Ramos (cell line): ENCODE measurements around the gene DCC.

Source experiments
- in situ Hi-C: fragments of 300-500 bp; cut with MboI; formaldehyde crosslinking; loops from one replicate; pipeline ENCODE4 v1.14.3; 2022; ENCODE audit warnings: low sequenced_read_pairs; ENCODE audit not compliant: unreplicated experiment

DCC gene

GRCh38 chr18:52747869-52748268 lies 407.9 kb downstream of the DCC start:
- in situ Hi-C loops = no loop called here

- in situ Hi-C loops = no loop called here
Measured at GRCh38 chr18:52748343-52748742, 408.3 kb downstream of the DCC start.

GRCh38 chr18:52749542-52749941 lies 409.5 kb downstream of the DCC start:
- in situ Hi-C loops = no loop called here

GRCh38 chr18:52750995-52751394 lies 411.0 kb downstream of the DCC start:
- in situ Hi-C loops = no loop called here

GRCh38 chr18:52764316-52764715 lies 424.3 kb downstream of the DCC start:
- in situ Hi-C loops = no loop called here

GRCh38 chr18:52766002-52766545 lies 426.1 kb downstream of the DCC start:
- in situ Hi-C loops = no loop called here

GRCh38 chr18:52781113-52781512 lies 441.1 kb downstream of the DCC start:
- in situ Hi-C loops = no loop called here

GRCh38 chr18:52791321-52791720 lies 451.3 kb downstream of the DCC start:
- in situ Hi-C loops = no loop called here

GRCh38 chr18:52812834-52813233 lies 472.8 kb downstream of the DCC start:
- in situ Hi-C loops = no loop called here

GRCh38 chr18:52813635-52814416 lies 473.8 kb downstream of the DCC start:
- in situ Hi-C loops = no loop called here

- in situ Hi-C loops = no loop called here
Measured at GRCh38 chr18:52815651-52816050, 475.7 kb downstream of the DCC start.

- in situ Hi-C loops = no loop called here
Measured at GRCh38 chr18:52816121-52816520, 476.1 kb downstream of the DCC start.

GRCh38 chr18:52822160-52822559 lies 482.2 kb downstream of the DCC start:
- in situ Hi-C loops = no loop called here

GRCh38 chr18:52824126-52824525 lies 484.1 kb downstream of the DCC start:
- in situ Hi-C loops = no loop called here

GRCh38 chr18:52826994-52827393 lies 487.0 kb downstream of the DCC start:
- in situ Hi-C loops = no loop called here

- in situ Hi-C loops = no loop called here
Measured at GRCh38 chr18:52829320-52829719, 489.3 kb downstream of the DCC start.

- in situ Hi-C loops = no loop called here
Measured at GRCh38 chr18:52829876-52830405, 489.9 kb downstream of the DCC start.

GRCh38 chr18:52844323-52844722 lies 504.3 kb downstream of the DCC start:
- in situ Hi-C loops = no loop called here

- in situ Hi-C loops = no loop called here
Measured at GRCh38 chr18:52845036-52845435, 505.0 kb downstream of the DCC start.

- in situ Hi-C loops = no loop called here
Measured at GRCh38 chr18:52850031-52850560, 510.1 kb downstream of the DCC start.

GRCh38 chr18:52861558-52861957 lies 521.6 kb downstream of the DCC start:
- in situ Hi-C loops = no loop called here
